ENCODE data around the gene IGF1. TPM values are rescaled to one million over a fixed set of nuclear protein-coding genes. Genes with fewer than 3 reads are reported as not detected.

Gene IGF1
- total and polyA plus RNA-seq, 9 of the 15 experiments (the other 6 are each of a cell fraction or from before 2014, with no cell fraction given): 3.7 to 13.9 (median 4.5) TPM

DNA sequence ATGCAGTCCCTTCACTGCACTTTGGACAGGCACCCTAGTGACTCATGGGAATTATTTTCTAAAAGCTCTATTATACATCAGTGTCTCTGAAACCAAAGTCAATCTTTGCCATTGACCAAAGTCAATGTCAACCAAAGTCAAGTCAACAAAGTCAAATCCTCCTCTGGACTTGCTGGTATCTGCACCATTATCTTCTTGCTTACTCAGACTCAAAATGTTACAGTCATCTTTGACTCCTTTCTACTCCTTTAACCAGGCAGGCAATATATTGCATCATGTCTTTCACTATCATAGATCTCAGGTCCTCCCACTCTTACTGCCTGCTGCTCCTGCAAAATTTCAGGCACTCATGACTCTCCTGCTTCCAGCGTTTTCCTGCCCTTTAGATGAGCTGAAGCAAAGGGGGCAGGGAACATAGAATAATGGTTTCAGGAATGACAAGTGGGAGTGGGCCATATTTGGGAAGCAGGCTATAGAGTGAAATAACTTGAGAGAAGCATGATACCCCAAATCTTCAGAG, 39.2 kb downstream of the IGF1 start (continued):
- TF ChIP-seq, protein P1, sequence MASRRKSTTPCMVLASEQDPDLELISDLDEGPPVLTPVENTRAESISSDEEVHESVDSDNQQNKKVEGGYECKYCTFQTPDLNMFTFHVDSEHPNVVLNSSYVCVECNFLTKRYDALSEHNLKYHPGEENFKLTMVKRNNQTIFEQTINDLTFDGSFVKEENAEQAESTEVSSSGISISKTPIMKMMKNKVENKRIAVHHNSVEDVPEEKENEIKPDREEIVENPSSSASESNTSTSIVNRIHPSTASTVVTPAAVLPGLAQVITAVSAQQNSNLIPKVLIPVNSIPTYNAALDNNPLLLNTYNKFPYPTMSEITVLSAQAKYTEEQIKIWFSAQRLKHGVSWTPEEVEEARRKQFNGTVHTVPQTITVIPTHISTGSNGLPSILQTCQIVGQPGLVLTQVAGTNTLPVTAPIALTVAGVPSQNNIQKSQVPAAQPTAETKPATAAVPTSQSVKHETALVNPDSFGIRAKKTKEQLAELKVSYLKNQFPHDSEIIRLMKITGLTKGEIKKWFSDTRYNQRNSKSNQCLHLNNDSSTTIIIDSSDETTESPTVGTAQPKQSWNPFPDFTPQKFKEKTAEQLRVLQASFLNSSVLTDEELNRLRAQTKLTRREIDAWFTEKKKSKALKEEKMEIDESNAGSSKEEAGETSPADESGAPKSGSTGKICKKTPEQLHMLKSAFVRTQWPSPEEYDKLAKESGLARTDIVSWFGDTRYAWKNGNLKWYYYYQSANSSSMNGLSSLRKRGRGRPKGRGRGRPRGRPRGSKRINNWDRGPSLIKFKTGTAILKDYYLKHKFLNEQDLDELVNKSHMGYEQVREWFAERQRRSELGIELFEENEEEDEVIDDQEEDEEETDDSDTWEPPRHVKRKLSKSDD (conservative IDR thresholded peaks at IDR 0.05; ENCODE audit: low read length): no peak
- TF ChIP-seq KLF6 (CRISPR knock-in tag; IDR thresholded peaks at IDR 0.05; ENCODE audit: borderline replicate concordance): peak; percentile 37; the same call in 1 of the 2 replicates
- no peak for TF ChIP-seq CBX1 (IDR thresholded peaks at IDR 0.05; ENCODE audit: low read depth)
- TF ChIP-seq BACH1 (tag; IDR thresholded peaks at IDR 0.05): peak; percentile 92
- TF ChIP-seq FOXJ2 (tag; IDR thresholded peaks at IDR 0.05): no peak
- TF ChIP-seq PHTF2 (CRISPR knock-in tag; IDR thresholded peaks at IDR 0.05): no peak
- peak; percentile 52; the same call in 1 of the 2 replicates for TF ChIP-seq TEAD4 (IDR thresholded peaks at IDR 0.05; ENCODE audit: low read length)
- no peak for TF ChIP-seq TEAD4 (CRISPR knock-in tag; IDR thresholded peaks at IDR 0.05; ENCODE audit: borderline replicate concordance)
- TF ChIP-seq ZNF24 (IDR thresholded peaks at IDR 0.05): peak; percentile 57; the same call in 1 of the 2 replicates
- TF ChIP-seq ZBTB40 (IDR thresholded peaks at IDR 0.05): 0 out of 2 replicates have a peak, but pooled peaks have one; percentile 17
- TF ChIP-seq ZBTB40 (CRISPR knock-in tag; IDR thresholded peaks at IDR 0.05): no peak
- peak; percentile 61 for TF ChIP-seq TAF9B (IDR thresholded peaks at IDR 0.05; ENCODE audit: partially characterized antibody)
- peak; percentile 85 for TF ChIP-seq ZEB2 (IDR thresholded peaks at IDR 0.05)
- no peak for TF ChIP-seq RBFOX2 (IDR thresholded peaks at IDR 0.05; ENCODE audit: low read depth, low read length)
- peak; percentile 88 for TF ChIP-seq HDAC2 (IDR thresholded peaks at IDR 0.05)
- TF ChIP-seq ZZZ3 (IDR thresholded peaks at IDR 0.05): no peak
- TF ChIP-seq FOXK2 (conservative IDR thresholded peaks at IDR 0.05 in 1 of 2, IDR thresholded peaks at IDR 0.05 in 1 of 2; ENCODE audit: low read depth in 2 of 2): 0 out of 4 replicates have a peak, but pooled peaks of 1 of the 2 experiments have one; percentile 23
- TF ChIP-seq, protein P2, sequence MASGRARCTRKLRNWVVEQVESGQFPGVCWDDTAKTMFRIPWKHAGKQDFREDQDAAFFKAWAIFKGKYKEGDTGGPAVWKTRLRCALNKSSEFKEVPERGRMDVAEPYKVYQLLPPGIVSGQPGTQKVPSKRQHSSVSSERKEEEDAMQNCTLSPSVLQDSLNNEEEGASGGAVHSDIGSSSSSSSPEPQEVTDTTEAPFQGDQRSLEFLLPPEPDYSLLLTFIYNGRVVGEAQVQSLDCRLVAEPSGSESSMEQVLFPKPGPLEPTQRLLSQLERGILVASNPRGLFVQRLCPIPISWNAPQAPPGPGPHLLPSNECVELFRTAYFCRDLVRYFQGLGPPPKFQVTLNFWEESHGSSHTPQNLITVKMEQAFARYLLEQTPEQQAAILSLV (tag; IDR thresholded peaks at IDR 0.05): peak; percentile 99

All from K562 (cell line).